ENCODE results near the gene CPB1.

CPB1 gene

DNA sequence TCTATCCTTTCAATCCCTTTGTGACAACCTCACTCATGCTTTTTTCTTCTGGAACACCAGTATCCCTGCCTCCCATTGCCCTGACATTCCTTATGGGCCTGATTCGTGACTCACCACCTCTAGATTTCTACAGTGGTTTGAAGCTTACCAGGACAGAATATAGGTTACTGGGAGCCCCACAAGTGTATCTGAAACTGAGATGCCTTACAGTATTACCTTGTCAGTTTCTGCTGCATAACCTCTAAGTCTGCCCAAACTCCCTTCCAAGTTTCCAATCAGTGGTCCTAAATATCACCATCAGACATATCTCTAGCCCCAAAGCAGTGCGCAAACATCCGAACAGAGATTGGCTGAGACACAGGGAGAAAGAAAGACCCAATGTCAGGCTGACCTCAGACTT, 5.6 kb downstream of the CPB1 start:
- no peak for DNase-seq (ENCODE audit: low read depth in 3 of 3)

DNA sequence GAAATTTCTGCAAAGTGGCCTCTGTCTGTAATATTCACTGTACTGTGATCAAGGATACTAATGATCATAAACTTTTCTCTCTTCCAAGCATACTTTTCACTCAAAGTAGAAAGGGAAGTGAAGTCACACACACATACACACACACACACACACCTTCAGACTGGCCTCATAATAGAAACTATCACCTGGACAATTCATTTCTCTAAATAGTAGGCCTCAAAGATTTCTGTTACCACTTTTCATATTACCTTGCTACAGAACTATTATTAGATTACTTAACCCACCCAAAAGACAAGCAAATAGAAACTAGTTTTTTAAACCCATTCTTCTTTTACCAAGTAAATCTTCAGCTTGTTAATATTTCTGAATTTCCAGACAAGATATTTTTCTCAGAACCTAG, 12.2 kb downstream of the CPB1 start:
- no peak for DNase-seq (ENCODE audit: low read depth in 3 of 3)

DNA sequence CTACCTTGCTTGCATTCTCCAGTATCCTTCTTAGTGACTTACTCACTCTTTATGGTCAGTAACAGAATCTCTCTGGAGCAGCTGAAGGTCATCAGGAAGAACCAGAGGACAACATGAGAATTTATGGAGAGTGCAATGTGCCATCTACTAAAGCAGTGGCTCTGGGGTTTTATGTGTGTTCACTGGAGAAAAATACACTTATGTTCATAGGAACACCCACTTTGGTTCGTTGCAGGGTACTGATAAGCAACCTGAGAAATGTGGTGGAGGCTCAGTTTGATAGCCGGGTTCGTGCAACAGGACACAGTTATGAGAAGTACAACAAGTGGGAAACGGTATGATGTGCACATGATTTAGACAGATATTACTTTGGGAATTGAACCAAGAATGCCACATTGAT, 12.8 kb downstream of the CPB1 start:
- no peak for DNase-seq (ENCODE audit: low read depth in 3 of 3)

DNA sequence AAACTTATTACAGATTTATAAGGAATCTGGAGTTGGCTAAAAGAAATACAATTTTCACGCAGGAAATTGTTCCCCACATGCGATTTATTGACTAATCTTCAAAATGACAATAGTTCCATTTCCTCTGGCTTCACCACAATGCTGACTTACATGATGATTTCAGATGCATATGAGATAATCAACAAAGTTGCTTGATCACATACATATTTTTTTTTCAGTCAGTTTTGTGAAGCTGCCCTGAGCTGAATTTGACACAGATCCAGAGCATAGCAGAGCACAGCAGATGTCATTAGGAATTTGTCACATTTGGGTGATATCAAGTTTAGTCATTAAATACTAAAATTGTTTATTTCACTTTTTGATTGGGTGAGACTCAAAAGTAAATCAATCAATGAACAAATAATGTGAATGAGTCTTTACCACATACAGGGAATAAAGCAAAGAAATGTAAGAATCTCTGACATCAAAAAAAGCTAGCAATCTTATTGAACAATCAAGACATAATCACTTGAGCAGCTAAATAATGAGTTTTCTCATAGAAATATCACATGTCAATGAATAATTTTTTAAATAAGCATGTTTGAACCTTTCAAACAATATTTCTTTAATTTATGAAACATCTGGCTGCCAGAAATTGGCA, 18.3 kb downstream of the CPB1 start:
- no peak for DNase-seq (ENCODE audit: low read depth in 3 of 3)

DNA sequence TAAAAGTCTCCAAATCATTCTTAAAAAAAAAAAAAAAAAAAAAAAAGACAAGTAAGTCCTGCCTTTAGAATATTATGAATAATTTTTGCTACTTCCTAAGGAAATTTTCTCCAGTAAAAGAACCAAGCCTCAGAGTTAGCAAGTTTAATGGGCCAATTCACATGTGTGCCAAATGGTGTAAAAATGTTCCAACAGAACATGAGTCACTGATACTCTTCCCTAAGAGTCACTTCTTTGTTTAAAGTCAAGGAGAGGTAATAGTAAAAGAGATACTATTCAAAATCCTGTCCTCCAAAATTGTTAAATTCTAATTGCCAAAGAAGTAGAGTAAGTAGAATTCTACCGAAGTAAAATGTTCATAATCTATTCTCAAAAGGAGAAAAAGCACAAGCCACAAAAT, 19.7 kb downstream of the CPB1 start:
- DNase-seq (ENCODE audit: low read depth in 3 of 3): no peak

DNA sequence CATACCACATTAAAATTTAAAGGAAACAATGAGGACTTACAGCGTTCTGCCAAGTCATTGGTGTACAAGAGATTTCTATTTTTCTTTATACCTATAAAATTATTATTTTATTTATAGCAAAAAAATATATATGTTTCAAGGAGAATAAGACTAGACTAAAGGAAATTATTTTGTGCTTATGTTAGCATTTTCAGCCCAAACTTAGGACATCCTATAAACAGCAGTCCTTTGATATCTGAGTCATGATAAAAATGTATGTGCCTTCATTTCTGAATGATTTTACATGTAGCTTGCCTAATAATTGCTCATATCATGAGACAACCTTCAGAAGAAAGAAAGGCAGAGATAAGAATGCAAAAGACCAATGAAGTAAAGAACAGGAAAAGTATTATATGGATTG, 20.8 kb downstream of the CPB1 start:
- no peak for DNase-seq (ENCODE audit: low read depth in 3 of 3)

DNA sequence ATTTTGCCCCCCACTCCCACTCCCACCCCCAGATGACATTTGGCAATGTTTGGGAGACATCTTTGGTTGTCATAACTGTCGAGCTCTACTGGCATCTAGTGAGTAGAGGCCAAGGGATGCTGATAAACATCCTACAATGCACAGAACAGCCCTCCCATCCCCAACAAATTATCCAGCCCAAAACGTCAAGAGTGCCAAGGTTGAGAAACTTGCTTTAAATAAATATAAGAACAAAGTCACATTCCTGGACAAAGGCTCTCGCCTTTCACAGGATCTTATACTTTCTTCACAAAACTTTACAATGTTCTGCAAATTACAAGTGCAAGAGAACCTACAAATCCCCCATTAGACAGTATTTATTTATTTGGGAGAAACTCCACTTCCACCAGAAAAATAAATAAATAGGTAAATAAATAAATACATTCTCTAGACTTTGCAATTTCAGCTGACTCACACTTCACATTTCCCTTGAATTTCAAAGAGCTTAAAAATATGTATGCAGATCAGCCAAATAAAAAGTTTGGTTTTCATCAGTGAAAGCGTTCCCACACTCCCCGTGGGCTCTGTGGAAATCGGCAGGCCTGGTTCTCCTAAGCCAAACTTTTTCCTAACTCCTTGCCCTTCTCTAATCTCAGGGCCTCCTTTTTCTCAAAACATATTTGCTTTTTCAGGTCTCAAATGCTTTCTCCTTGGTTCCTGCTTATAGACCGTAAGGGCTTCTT, 24.8 kb downstream of the CPB1 start:
- no peak for DNase-seq (ENCODE audit: low read depth in 3 of 3)

DNA sequence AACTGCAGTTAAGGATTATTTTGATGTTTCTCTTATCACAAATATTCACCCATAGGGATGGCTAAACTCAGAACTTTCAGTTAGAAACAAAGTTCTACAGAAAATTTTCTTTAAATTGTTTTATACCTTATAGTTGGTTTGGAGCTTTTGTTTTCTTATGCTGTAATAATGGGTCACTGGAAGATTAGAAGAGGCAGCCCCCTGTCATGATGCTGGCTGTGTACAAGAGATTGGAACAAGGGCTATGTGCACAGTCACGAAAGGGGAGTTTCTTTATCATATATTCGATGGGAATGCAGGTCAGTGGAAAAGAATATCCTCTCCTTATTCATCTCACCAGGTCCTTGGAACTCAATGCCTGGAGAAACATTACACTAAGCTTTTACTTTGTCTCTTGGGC, 25.5 kb downstream of the CPB1 start:
- no peak for DNase-seq (ENCODE audit: low read depth in 3 of 3)

DNA sequence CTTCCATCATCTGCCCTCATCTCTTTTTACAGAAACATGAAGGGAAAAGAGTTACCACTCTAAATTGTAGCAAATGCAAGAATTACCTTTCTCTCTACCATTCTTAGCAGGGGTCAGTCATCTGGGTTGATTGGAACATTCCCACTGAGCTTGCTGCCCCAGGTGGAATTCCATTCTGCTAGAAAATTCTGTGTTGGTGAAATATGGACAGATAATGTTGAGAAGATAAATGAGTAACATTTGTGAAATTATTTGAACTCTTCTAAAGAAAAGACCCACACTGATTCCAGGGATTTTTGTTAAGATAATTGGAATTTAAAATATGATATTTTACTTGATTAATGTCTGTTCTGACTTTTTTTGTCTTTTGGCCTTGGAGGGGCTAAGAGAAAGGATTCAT, 26.4 kb downstream of the CPB1 start:
- DNase-seq (ENCODE audit: low read depth in 3 of 3): no peak

DNA sequence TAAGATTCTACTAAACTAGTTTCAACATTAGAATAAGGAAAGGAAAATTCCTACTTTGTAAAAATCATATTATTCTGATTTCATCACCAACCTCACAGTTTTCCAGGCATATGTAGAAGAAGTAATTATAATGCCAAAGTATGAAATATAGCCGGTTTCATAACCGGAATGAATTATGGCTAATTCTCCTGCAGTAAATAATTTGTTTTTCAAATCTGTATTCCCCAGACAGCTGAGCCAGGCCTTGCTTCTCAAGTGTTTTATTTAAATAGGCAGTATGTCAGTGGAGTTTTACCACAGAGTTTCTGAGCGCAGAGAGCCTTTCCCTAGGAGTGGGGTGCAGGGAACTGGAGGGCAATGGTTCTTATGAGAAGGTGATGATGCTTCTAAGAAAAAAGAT, 28.8 kb downstream of the CPB1 start:
- DNase-seq (ENCODE audit: low read depth in 3 of 3): no peak

DNA sequence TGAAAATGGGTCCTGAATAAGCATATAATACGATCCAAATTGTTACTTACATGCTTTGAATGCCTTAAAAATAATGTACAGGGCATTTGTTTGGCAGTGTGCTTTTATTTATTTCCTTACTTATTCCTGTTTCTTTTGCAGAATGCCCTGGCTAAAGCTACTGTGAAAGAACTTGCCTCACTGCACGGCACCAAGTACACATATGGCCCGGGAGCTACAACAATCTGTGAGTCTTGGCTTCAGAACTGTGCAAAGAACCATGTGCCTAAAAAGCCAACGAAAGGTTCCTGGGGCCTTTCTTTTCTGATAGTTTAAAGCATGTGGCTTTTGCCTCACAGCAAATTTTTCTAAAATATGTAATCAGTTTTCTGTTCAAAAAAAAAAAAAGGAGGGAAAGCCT, 29.7 kb downstream of the CPB1 start:
- DNase-seq (ENCODE audit: low read depth in 3 of 3): no peak

DNA sequence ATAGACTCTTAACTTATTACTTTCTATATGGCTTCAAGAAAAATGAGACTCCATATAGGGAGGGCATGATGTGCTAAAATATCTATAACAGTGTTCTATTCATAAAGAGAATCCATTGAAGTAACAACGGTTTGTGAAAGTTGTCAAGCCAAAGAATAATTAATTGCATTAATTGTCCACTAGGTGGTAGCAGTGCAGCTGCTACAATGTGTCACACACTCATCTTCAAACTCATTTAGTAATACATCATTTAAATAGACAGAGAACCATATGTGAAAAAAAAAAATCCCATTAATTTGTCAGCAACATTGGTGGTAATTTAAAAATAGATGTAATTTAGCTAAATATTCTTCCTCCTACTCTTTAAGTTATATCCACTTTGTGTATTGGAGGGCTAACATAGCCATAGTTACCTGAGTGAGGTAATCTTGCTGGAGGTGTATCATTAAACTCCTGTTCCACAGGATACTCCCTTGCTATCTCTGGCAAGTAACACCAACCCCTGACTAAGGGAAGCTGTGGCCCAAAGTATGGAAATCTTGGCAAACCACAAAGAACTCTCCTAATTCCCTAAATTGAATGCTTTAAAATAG, 33.8 kb downstream of the CPB1 start:
- DNase-seq (ENCODE audit: low read depth in 3 of 3): no peak

DNA sequence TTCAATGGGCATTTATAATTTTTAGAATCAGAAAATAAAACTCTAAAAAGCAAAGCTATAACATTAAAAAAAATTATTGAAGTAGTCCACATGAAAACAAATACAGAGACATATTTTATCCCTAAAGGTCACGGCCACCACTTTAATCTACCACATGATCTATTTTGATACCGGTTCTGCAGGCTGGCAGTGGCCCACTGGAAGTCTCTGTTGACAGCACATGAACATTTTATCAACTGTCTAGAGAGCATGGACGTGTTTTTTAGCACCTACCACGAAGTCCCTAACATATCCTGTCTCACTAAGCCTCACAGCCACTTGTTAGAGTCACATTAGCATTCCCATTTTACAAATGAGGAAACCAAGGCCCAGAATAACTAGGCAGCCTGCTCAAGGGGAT, 35.7 kb downstream of the CPB1 start:
- no peak for DNase-seq (ENCODE audit: low read depth in 3 of 3)

DNA sequence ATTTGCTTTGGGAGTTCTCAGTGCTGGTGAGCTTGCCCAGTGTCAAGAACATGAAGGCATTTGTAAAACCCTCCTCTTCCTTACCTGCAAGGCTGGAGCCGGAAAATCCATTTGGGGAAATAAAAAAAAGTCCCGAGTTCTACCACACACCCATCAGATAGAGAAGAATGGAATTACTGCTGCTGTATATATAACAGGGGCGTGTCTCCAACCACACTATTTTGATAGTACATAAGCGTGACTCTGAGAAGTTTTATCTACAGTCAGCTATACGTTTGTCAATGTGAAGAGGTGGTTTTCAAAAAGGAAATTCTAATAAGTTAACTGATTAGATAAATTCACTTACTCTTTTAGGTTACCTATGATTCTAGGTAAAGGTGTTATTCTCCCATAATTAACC, 36.2 kb downstream of the CPB1 start:
- DNase-seq (ENCODE audit: low read depth in 3 of 3): no peak

DNA sequence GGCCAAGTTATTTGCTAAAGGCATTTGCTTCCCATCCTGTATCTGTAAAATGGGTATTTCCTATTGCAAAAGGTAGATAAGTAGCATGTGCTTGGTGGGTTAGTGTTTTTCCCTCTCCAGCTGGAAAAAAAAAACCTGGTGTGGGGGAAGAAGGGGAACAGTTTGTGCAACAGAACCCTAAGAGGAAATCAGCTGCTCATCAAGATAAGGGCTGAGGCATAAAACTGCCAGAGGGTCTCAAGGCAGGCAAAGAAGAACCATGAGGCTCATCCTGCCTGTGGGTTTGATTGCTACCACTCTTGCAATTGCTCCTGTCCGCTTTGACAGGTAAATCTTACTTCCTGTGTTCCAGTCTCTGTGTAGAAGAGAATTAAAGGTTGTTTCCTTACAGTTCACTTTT, 37.4 kb downstream of the CPB1 start, which contains the start of gene CPA3:
Gene CPA3, plus strand, starts transcription at position 248 of the 400 bp plus-strand sequence. Its CDS starts 12 bp downstream, at position 260.
- no peak for DNase-seq (ENCODE audit: low read depth in 3 of 3)

DNA sequence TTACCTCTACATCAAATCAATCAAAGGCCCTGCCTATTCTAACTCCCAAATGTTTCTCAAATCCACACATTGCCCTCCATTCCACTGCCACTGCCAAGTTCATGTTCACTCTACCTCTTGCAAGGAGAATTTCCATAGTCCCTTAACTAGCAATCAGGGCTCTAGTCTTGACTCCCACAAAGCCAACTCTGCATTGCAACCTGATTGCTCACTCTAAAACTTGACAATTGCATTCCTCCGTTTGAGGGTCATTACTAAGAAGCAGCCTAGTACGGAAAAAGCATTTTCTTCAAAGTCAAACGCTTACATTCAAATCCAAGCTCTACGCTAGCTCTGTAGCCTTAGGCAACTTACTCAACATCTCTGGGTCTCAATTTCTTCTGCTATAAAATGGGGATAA, 38.6 kb downstream of the CPB1 start:
- DNase-seq (ENCODE audit: low read depth in 3 of 3): no peak

DNA sequence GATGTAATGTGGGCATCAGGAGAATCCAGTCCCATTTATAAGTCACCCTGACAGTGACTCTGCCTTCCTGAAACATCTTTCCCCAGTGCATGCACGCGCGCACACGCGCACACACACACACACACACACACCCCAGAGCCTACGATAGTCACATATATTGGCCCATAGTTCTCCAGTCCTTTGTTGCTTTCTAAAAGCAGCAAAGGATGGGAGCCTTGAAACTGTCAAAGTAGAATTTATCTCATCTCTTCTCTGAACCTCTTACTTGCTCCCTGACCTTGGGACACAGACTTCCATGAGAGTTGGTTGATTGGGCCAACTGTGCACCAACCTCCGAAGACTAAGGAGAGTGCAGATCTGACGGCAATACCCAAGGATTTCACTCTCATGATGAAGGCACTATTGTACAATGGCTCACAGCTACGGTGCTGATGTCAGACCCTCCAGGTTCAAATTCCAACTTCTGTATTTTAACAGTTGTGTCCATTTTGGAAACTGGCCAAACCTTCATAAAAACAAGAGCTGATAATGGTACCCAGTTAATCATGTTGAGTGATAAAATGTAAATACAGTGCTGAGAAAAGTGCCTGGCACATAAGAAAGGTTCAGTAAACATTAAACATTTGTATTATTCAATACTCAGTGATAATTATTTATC, 45.8 kb downstream of the CPB1 start:
- DNase-seq (ENCODE audit: low read depth in 3 of 3): no peak

DNA sequence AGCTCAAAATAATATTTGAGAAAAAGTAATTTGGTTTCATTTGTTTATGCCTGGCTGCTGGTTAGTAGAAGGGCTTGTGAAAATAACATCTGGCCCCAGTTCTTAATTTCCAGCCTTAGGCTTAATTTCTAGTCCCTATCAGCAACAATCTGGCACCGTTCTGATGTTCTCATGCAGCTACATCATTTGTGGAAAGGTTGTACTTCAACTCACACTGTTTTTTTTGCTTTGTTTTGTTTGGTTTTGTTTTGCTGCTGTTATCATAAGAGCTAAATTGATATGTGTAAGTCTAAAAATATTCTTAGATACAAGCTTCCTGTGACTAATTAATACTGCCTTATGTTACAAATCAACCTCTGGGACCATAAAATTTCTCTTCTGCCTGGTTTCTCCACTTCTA, 46.4 kb downstream of the CPB1 start:
- DNase-seq (ENCODE audit: low read depth in 3 of 3): no peak

DNA sequence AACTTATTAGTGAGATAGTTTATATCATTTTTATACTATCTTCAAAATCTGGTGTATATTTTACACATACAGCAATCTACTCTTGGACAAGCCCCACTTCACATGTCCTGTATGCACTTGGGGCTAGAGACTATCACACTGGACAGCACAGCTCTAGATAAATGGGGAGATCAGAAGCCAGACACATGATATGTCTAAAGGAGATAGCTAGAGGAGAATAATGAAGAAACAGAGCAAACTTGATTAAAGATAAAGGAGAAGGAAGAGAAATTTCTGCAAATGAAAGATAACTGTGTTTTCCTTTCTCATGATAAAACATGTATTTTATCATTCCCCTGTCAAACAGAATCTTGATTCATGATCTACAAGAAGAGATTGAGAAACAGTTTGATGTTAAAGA, 50.5 kb downstream of the CPB1 start:
- no peak for DNase-seq (ENCODE audit: low read depth in 3 of 3)

DNA sequence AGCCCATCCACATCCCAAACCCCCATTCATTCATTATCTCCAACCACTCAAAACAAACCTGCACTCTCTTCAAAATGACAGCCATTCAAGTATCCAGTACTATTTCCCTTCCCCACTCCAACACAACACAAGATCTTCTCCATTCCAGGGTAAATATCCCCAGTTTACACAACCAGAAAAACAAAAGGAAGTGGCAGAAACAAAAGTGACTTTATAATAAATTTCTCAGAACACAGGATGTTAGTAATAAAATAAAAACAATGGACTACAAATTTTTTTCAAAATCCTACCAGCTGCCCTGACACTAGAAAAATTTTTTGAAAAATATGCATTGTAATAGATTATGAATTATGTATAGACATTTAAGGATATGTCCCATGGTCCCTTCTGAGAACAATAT, 51.6 kb downstream of the CPB1 start:
- no peak for DNase-seq (ENCODE audit: low read depth in 3 of 3)

DNA sequence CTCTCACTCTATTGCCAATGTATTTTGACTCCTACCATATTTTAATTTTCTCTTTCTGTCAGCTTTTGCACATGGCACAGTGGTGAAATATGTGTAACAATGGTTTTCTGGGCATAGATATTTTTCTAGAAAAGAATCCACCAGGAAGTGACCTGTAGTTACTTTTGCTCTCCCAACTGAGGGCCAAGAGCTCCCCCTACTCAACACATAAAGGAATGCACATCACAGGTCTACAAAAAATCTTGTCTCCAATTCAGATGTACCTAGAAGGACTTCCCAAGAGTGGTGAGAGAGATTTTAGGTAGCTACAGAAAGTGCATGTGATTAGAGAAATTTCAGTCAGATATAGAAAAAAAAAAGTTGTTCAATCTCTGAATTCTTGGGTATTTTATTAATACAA, 53.1 kb downstream of the CPB1 start:
- no peak for DNase-seq (ENCODE audit: low read depth in 3 of 3)

DNA sequence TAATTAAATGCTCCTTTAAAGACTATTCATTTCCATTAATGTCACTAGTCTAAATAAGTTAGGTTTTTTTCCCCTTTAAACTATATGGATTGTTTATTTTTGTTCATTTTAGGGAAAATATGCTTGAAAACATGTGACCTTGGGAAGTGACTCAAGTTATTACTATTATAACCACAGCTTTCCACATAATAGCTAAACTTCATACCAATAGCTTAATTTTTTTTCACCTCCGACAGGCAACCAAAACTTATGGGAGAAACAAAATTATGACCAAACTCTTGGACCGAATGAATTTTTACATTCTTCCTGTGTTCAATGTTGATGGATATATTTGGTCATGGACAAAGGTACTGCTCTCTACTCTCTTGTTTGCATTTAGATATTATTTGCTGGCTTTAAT, 53.7 kb downstream of the CPB1 start:
- no peak for DNase-seq (ENCODE audit: low read depth in 3 of 3)

DNA sequence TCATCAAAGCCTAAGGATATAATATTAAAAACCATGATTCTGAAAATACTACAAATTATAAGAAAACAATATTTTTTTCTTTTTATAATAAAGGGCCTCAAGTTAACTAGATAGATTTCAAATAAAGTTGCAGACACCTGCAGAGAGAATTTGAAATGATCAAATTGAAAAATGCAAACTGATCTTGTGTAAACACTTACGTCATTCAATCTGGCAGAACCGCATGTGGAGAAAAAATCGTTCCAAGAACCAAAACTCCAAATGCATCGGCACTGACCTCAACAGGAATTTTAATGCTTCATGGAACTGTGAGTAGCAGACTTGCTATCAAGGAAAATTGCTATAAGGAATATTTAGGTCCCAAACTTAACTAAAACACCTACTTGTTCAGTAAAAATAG, 54.7 kb downstream of the CPB1 start:
- DNase-seq (ENCODE audit: low read depth in 3 of 3): no peak

Measured in stimulated activated CD4-positive, alpha-beta T cell treated with anti-CD3 and anti-CD28 coated beads, TNF-alpha, amount 100 ng/mL, for 24 hours (primary cell).